Mesendoderm (in vitro differentiated cells): ENCODE measurements around the gene CTDSP1.
A peak's percentile ranks its signal among the peaks of the same experiment; 100 is the strongest.

Source experiments
- small RNA-seq: library from polyadenylated mRNA; stranded (forward); fragments of <200 nt; extraction: miRNeasy Mini kit (QIAGEN cat#:217004); gene quantifications from one replicate; pipeline ENCODE3, GENCODE V24; 2013; ENCODE audit not compliant: insufficient read depth

The CTDSP1 gene

Small RNA genes within 50 kb of the gene (small RNA-seq; reads per million reads assigned to genes)
- gene MIR26B, result 2,295 reads per million, percentile 99 among the genes with 10 or more reads in this experiment
